K562 (cell line): ENCODE measurements around the gene ANKRD7. TPM values are rescaled to one million over a fixed set of nuclear protein-coding genes. Genes with fewer than 3 reads are reported as not detected.

Experiments
- ATAC-seq: fragments of 200-7000 bp; cut with Tn5 transposase; 3 replicates; pipeline ENCODE4 v1.9.1; 2020; ENCODE audit warnings: moderate library complexity
- BruUV-seq: library from RNA; stranded (reverse); fragments of 400-500 nt; replicated peaks from 2 replicates; lab custom pipeline; 2021; lab: Mats Ljungman, UMichigan
- CTCF ChIA-PET: fragments of 300-600 bp; formaldehyde crosslinking; extraction: SDS; loops from one replicate; lab custom pipeline; 2021; ENCODE audit warnings: low intra/inter-chr PET ratio; lab: Yijun Ruan, JAX
- POLR2A ChIA-PET: fragments of 300-600, 350-650 bp; sonication (Branson Sonifier 250); formaldehyde crosslinking; extraction: SDS; loops from one replicate; lab custom pipeline; 2021; ENCODE audit warnings: antibody characterized with exemption, inconsistent platforms; lab: Yijun Ruan, JAX
- DNase-seq, 4 experiments: peaks; one replicate each; pipeline versions ENCODE4 v3.0.0 to v3.0.0-alpha.2; 2011 to 2018; ENCODE audit warnings: low spot score in 3 of 4, mixed read lengths in 3 of 4; ENCODE audit errors: extremely low read depth in 1 of 4
- FAIRE-seq: peaks from 2 replicates; lab custom pipeline; 2011; peaks lifted over from hg19 to GRCh38; lab: Jason Lieb, UNC
- H2AFZ ChIP-seq: 2 replicates; pipeline ENCODE4 v1.6.0; 2011; ENCODE audit warnings: low read depth, low read length, control low read depth, inconsistent platforms
- H3K27ac ChIP-seq: fragments of 200-600 bp; 3 replicates; pipeline ENCODE4 v1.8.0; 2011; ENCODE audit warnings: low read depth, mild to moderate bottlenecking, control low read depth, inconsistent platforms, low read length, moderate library complexity, mixed read lengths; ENCODE audit errors: extremely low read depth
- H3K27me3 ChIP-seq, 2 experiments: fragments of 300-600 bp in 1 of 2; 2 replicates in 1 of 2; 3 replicates in 1 of 2; pipeline versions ENCODE4 v1.6.0 to v1.8.0; 2011; ENCODE audit warnings: inconsistent platforms in 2 of 2, low read length in 2 of 2, mild to moderate bottlenecking in 1 of 2, mixed read lengths in 1 of 2, moderate library complexity in 1 of 2; ENCODE audit not compliant: control insufficient read depth in 2 of 2, insufficient read depth in 2 of 2
- H3K36me3 ChIP-seq: fragments of 300-600 bp; 3 replicates; pipeline ENCODE4 v1.8.0; 2011; ENCODE audit warnings: mild to moderate bottlenecking, low read length, inconsistent platforms; ENCODE audit not compliant: control insufficient read depth, insufficient read depth
- H3K4me1 ChIP-seq, 2 experiments: fragments of 200-600 bp in 1 of 2; replicated peaks in 1 of 2; 2 replicates in 1 of 2; 3 replicates in 1 of 2; pipeline versions ENCODE4 v1.5.1 to v1.8.0; 2011; ENCODE audit warnings: inconsistent platforms in 2 of 2, low read length in 2 of 2, mild to moderate bottlenecking in 1 of 2, mixed read lengths in 1 of 2, moderate library complexity in 1 of 2; ENCODE audit not compliant: control insufficient read depth in 2 of 2, insufficient read depth in 2 of 2
- H3K4me2 ChIP-seq: 2 replicates; pipeline ENCODE4 v1.6.1; 2011; ENCODE audit warnings: low read length, control low read depth, inconsistent platforms, mixed read lengths; ENCODE audit not compliant: insufficient read depth
- H3K4me3 ChIP-seq: fragments of 200-600 bp; sonication (generic), shearing (Covaris generic); 2 replicates; pipeline ENCODE4 v1.5.1; 2016; ENCODE audit warnings: control low read depth, inconsistent platforms
- H3K79me2 ChIP-seq: fragments of 200-600 bp; 3 replicates; pipeline ENCODE4 v1.8.0; 2011; ENCODE audit warnings: low read length, inconsistent platforms; ENCODE audit not compliant: control insufficient read depth, insufficient read depth
- H3K9ac ChIP-seq, 2 experiments: 2 replicates each; pipeline versions ENCODE4 v1.6.0 to v1.6.1; 2011; ENCODE audit warnings: low read depth in 2 of 2, low read length in 2 of 2, control low read depth in 1 of 2, inconsistent platforms in 1 of 2, mild to moderate bottlenecking in 1 of 2, mixed read lengths in 1 of 2; ENCODE audit not compliant: insufficient read depth in 1 of 2
- H3K9me1 ChIP-seq: one replicate; pipeline ENCODE4 v1.6.0; 2011; ENCODE audit warnings: inconsistent platforms, mild to moderate bottlenecking, low read length, moderate library complexity; ENCODE audit not compliant: control insufficient read depth, insufficient read depth
- H3K9me3 ChIP-seq: replicated peaks from 2 replicates; pipeline ENCODE4 v1.5.1; 2011; ENCODE audit warnings: low read depth, low read length, inconsistent platforms; ENCODE audit not compliant: control insufficient read depth, insufficient read depth
- H4K20me1 ChIP-seq: replicated peaks from 2 replicates; pipeline ENCODE4 v1.6.1; 2011; ENCODE audit warnings: low read length, inconsistent platforms, mixed read lengths; ENCODE audit not compliant: control insufficient read depth, insufficient read depth
- CREBBP ChIP-seq: IDR thresholded peaks from one replicate; pipeline ENCODE4 v1.6.1; 2012; ENCODE audit warnings: low read depth, mild to moderate bottlenecking, control low read depth, inconsistent platforms, low read length
- HDGF ChIP-seq: fragments of 450-650 bp; IDR thresholded peaks from 2 replicates; pipeline ENCODE4 v1.6.1; 2016
- ZFP36 ChIP-seq: fragments of 150-350 bp; IDR thresholded peaks from 2 replicates; pipeline ENCODE4 v1.6.1; 2018; ENCODE audit warnings: low read length, low read depth; ENCODE audit not compliant: partially characterized antibody
- ZZZ3 ChIP-seq: fragments of 450-650 bp; IDR thresholded peaks from 2 replicates; pipeline ENCODE4 v1.6.1; 2016; ENCODE audit warnings: antibody characterized with exemption, mild to moderate bottlenecking, moderate library complexity
- in situ Hi-C: fragments of 300-500 bp; cut with MboI; formaldehyde crosslinking; loops from 4 replicates; pipeline ENCODE4 v1.15.0; 2018; ENCODE audit warnings: inconsistent platforms, mixed read lengths
- intact Hi-C: fragments of 100-400 bp; cut with micrococcal nuclease; formaldehyde crosslinking; loops from 2 replicates; pipeline ENCODE4 v1.14.2; 2022
- polyA plus RNA-seq, 8 experiments: library from polyadenylated mRNA; depleted of rRNA in 4 of 8; stranded (reverse) in 5 of 8; unstranded in 3 of 8; fragments of >200 nt; fragmentation: Nextera tagmentation in 2 of 8; fragmentation: Illumina TruSeq in 1 of 8; extraction: Ambion mirVana in 2 of 8; extraction: Trizol in 1 of 8; gene quantifications; 2 replicates each; pipeline versions ENCODE4 v1.2.1 to v1.2.3, GENCODE V29; 2011 to 2014; ENCODE audit warnings: inconsistent platforms in 1 of 8, missing spikeins in 1 of 8
- total RNA-seq, 7 experiments: library from RNA; depleted of rRNA in 6 of 7; stranded (reverse); fragments of >200 nt in 6 of 7; fragmentation: Illumina TruSeq in 2 of 7; extraction: Trizol in 2 of 7; gene quantifications; 2 replicates each; pipeline versions ENCODE4 v1.2.1 to v1.2.3, GENCODE V29; 2011 to 2021; ENCODE audit warnings: low replicate concordance in 1 of 7
- TF ChIP-seq, protein P1 (sequence below): fragments of 450-650 bp; formaldehyde crosslinking; IDR thresholded peaks from 2 replicates; pipeline ENCODE4 v1.4.0; 2020; ENCODE audit warnings: mild to moderate bottlenecking, moderate library complexity

Gene ANKRD7
- total and polyA plus RNA-seq, 9 of the 15 experiments (the other 6 are each of a cell fraction or from before 2014, with no cell fraction given) = 0.33 TPM; not detected in 8

DNA sequence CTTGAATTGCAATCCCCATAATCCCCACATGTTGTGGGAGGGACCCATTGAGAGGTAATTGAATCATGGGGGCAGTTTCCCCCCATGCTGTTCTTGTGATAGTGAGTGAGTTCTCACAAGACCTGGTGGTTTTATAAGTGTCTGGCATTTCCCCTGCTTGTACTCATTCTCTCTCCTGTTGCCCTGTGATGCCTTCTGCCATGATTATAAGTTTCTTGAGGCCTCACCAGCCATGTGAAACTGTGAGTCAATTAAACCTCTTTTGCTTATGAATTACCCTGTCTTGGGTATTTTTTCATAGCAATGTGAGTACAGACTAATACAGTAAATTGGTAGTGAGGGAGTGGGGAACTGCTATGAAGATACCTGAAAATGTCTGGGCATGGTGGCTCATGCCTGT lies 65.0 kb downstream of the ANKRD7 start:
- H3K79me2 ChIP-seq = no peaks in the 10 kb centered on the region
- no peak overlapping the region for H3K4me2 ChIP-seq
- CTCF ChIA-PET = no interaction called here
- H3K9me3 ChIP-seq = no peaks in the 10 kb centered on the region; the same call in 1 of the 2 replicates
- DNase-seq = no peak
- no peak for FAIRE-seq
- H3K4me1 ChIP-seq = no peaks in the 10 kb centered on the region
- intact Hi-C loops = no loop called here
- no peak overlapping the region for H2AFZ ChIP-seq
- H4K20me1 ChIP-seq = no peaks in the 10 kb centered on the region
- in situ Hi-C loops = no loop called here
- no peaks in the 10 kb centered on the region for H3K36me3 ChIP-seq
- ATAC-seq = no peak
- H3K27ac ChIP-seq = no peak overlapping the region
- BruUV-seq = no TSS peak
- H3K9ac ChIP-seq = no peak overlapping the region
- no peak for TF ChIP-seq ZFP36
- no peak for TF ChIP-seq HDGF
- TF ChIP-seq, protein P1, sequence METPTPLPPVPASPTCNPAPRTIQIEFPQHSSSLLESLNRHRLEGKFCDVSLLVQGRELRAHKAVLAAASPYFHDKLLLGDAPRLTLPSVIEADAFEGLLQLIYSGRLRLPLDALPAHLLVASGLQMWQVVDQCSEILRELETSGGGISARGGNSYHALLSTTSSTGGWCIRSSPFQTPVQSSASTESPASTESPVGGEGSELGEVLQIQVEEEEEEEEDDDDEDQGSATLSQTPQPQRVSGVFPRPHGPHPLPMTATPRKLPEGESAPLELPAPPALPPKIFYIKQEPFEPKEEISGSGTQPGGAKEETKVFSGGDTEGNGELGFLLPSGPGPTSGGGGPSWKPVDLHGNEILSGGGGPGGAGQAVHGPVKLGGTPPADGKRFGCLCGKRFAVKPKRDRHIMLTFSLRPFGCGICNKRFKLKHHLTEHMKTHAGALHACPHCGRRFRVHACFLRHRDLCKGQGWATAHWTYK = no peak
- TF ChIP-seq CREBBP = no peak
- TF ChIP-seq ZZZ3 = no peak
- TF ChIP-seq, all 486 proteins: peak for 0
- POLR2A ChIA-PET = no interaction called here
- Histone ChIP-seq H3K4me3 (no peak overlapping the region), H3K27me3 (no peaks in the 10 kb centered on the region), H3K9me1 (no peaks in the 10 kb centered on the region)

Other genes with a start within 250 kb of the ANKRD7 start
- 116 and 204 TPM in 2 replicates for gene LSM8, start 40.5 kb upstream of the ANKRD7 start, total RNA-seq (2014; rRNA removed)
- gene LSM8, start 40.5 kb upstream of the ANKRD7 start, total RNA-seq (2014; rRNA removed; fragmentation: Illumina TruSeq; extraction: Trizol) = 164 and 185 TPM in 2 replicates
- 165 and 180 TPM in 2 replicates for gene LSM8, start 40.5 kb upstream of the ANKRD7 start, total RNA-seq (2015; rRNA removed; fragmentation: Illumina TruSeq; extraction: Trizol)
- gene LSM8, start 40.5 kb upstream of the ANKRD7 start, total RNA-seq (2021) = 79.6 and 81.5 TPM in 2 replicates
- gene LSM8, start 40.5 kb upstream of the ANKRD7 start, polyA plus RNA-seq (2011; rRNA removed) = 81.6 and 131 TPM in 2 replicates
- 167 and 196 TPM in 2 replicates for gene LSM8, start 40.5 kb upstream of the ANKRD7 start, polyA plus RNA-seq (2014; fragmentation: Illumina TruSeq; extraction: Trizol)
- 100 to 1,000 TPM; 192 to 243 TPM for gene LSM8, start 40.5 kb upstream of the ANKRD7 start, polyA plus RNA-seq (2014; fragmentation: Nextera tagmentation; extraction: Ambion mirVana)
- 288 and 340 TPM in 2 replicates for gene LSM8, start 40.5 kb upstream of the ANKRD7 start, polyA plus RNA-seq (2014; rRNA removed)